GM23248 (cell line): Measurements from ENCODE around the gene FARP1. TPM values are rescaled to one million over a fixed set of nuclear protein-coding genes. Genes with fewer than 3 reads are reported as not detected.

Source experiments
- DNase-seq: peaks from one replicate; pipeline ENCODE4 v3.0.0-alpha.2; 2015
- H2AFZ ChIP-seq: fragments of 200-600 bp; sonication (generic); 2 replicates; pipeline ENCODE4 v1.6.1; 2016; ENCODE audit warnings: antibody characterized with exemption
- H3F3A ChIP-seq: fragments of 200-600 bp; sonication (generic); 2 replicates; pipeline ENCODE4 v1.6.1; 2016; ENCODE audit warnings: mild to moderate bottlenecking, antibody characterized with exemption, mixed run types; ENCODE audit not compliant: insufficient read depth
- H3K27ac ChIP-seq: fragments of 200-600 bp; sonication (generic); 2 replicates; pipeline ENCODE4 v1.5.1; 2016; ENCODE audit warnings: mild to moderate bottlenecking
- H3K27me3 ChIP-seq: fragments of 200-600 bp; sonication (generic); replicated peaks from 2 replicates; pipeline ENCODE4 v1.6.1; 2016; ENCODE audit warnings: mild to moderate bottlenecking; ENCODE audit not compliant: insufficient read depth
- H3K36me3 ChIP-seq: fragments of 200-600 bp; sonication (generic); 2 replicates; pipeline ENCODE4 v1.6.1; 2016; ENCODE audit warnings: low read depth, mild to moderate bottlenecking
- H3K4me1 ChIP-seq: fragments of 200-600 bp; sonication (generic); 2 replicates; pipeline ENCODE4 v1.6.1; 2016; ENCODE audit warnings: mild to moderate bottlenecking; ENCODE audit not compliant: insufficient read depth
- H3K4me2 ChIP-seq: fragments of 200-600 bp; sonication (generic); one replicate; pipeline ENCODE4 v1.6.1; 2016; ENCODE audit warnings: mild to moderate bottlenecking; ENCODE audit not compliant: unreplicated experiment
- H3K4me3 ChIP-seq: fragments of 200-600 bp; sonication (generic); 2 replicates; pipeline ENCODE4 v1.5.1; 2016; ENCODE audit warnings: mild to moderate bottlenecking
- H3K79me2 ChIP-seq: fragments of 200-600 bp; sonication (generic); 2 replicates; pipeline ENCODE4 v1.6.1; 2016; ENCODE audit warnings: mild to moderate bottlenecking; ENCODE audit not compliant: insufficient read depth
- H3K9ac ChIP-seq: fragments of 200-600 bp; sonication (generic); 2 replicates; pipeline ENCODE4 v1.6.1; 2016; ENCODE audit warnings: mild to moderate bottlenecking
- H3K9me2 ChIP-seq: fragments of 200-600 bp; sonication (generic); 2 replicates; pipeline ENCODE4 v1.6.1; 2016; ENCODE audit warnings: mixed run types, mild to moderate bottlenecking, moderate library complexity; ENCODE audit not compliant: insufficient read depth
- H3K9me3 ChIP-seq: fragments of 200-600 bp; sonication (generic); one replicate; pipeline ENCODE4 v1.6.1; 2017; ENCODE audit warnings: low read depth
- H4K20me1 ChIP-seq: fragments of 200-600 bp; sonication (generic); 2 replicates; pipeline ENCODE4 v1.6.0; 2016; ENCODE audit not compliant: insufficient read depth
- EZH2 ChIP-seq: fragments of 200-600 bp; sonication (generic); IDR thresholded peaks from 2 replicates; pipeline ENCODE4 v1.6.1; 2018; ENCODE audit warnings: antibody characterized with exemption, mild to moderate bottlenecking; ENCODE audit not compliant: insufficient read depth, poor library complexity, severe bottlenecking
- EZH2phosphoT487 ChIP-seq: fragments of 200-600 bp; sonication (generic); IDR thresholded peaks from 2 replicates; pipeline ENCODE4 v1.6.1; 2018; ENCODE audit warnings: antibody characterized with exemption, moderate library complexity, mild to moderate bottlenecking, low read depth; ENCODE audit not compliant: insufficient read depth
- WGBS, 2 experiments: methylation state at CpG; one replicate each; pipeline ENCODE4 v1.1.6; 2015 to 2017; ENCODE audit warnings: low lambda C conversion rate in 2 of 2, low coverage in 1 of 2; ENCODE audit errors: missing lambda C conversion rate in 2 of 2; 5-methylcytosine and 5-hydroxymethylcytosine counted together
- in situ Hi-C: fragments of 300-500 bp; cut with MboI; formaldehyde crosslinking; loops from 2 replicates; pipeline ENCODE4 v1.15.0; 2020
- polyA plus RNA-seq: library from polyadenylated mRNA; unstranded; fragments of >200 nt; fragmentation: Nextera tagmentation; extraction: Ambion mirVana; gene quantifications from 2 replicates; pipeline ENCODE4 v1.2.1, GENCODE V29; 2016
- total RNA-seq: library from RNA; depleted of rRNA; stranded (reverse); fragments of >200 nt; shearing (Covaris generic); gene quantifications from 2 replicates; pipeline ENCODE4 v1.2.3, GENCODE V29; 2014; rRNA removed

The FARP1 gene, protein sequence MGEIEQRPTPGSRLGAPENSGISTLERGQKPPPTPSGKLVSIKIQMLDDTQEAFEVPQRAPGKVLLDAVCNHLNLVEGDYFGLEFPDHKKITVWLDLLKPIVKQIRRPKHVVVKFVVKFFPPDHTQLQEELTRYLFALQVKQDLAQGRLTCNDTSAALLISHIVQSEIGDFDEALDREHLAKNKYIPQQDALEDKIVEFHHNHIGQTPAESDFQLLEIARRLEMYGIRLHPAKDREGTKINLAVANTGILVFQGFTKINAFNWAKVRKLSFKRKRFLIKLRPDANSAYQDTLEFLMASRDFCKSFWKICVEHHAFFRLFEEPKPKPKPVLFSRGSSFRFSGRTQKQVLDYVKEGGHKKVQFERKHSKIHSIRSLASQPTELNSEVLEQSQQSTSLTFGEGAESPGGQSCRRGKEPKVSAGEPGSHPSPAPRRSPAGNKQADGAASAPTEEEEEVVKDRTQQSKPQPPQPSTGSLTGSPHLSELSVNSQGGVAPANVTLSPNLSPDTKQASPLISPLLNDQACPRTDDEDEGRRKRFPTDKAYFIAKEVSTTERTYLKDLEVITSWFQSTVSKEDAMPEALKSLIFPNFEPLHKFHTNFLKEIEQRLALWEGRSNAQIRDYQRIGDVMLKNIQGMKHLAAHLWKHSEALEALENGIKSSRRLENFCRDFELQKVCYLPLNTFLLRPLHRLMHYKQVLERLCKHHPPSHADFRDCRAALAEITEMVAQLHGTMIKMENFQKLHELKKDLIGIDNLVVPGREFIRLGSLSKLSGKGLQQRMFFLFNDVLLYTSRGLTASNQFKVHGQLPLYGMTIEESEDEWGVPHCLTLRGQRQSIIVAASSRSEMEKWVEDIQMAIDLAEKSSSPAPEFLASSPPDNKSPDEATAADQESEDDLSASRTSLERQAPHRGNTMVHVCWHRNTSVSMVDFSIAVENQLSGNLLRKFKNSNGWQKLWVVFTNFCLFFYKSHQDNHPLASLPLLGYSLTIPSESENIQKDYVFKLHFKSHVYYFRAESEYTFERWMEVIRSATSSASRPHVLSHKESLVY
- total RNA-seq (43.3 and 56.6 TPM in 2 replicates), polyA plus RNA-seq (53.7 and 55.9 TPM in 2 replicates)

DNA sequence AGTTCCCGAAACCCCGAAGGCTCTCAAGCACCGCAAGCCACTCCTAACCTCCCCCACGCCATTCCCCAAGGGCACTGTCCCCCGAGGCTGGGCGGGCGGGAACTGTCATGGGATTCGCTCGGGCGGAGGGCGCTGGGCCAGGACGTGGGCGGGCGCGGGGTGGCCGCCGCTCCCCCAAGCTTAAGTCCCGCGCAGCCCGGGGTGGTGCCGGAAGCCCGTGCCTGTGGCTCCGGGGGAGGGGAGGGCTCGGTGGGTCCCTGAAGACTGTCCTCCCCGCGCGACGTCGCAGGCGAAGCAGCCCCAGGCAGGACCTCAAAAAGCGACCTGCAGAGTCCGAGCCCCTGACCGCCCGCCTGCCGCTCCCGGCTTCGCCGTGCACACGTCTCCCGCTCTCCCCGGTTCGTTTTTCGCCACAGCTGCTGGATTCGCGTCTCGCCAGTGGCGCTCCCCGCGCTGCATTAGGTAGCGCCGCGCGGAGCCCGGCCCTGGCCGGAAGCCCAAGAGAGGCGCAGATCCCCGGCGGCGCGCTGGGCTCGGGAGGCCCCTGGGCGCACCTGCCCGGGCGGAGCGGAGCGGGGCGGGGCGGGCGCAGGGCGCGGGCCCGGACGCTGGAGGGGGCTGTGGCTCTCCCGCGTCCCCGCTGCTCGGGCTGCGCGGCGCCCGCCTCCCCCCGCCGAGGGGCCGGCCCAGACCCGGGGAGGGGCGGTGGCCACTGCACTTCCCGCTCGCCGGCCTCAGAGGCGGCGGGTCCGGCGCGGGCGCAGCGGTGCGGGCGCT lies at the start of gene FARP1:
FARP1 (plus strand) TSS at position 715 of the 777 bp plus-strand sequence. CDS start 70,149 bp downstream, outside the sequence.
- in situ Hi-C loops: no loop called here
- peak within 1 kb of the TSS; percentile 98 for H3K4me3 ChIP-seq
- no peaks in the 10 kb centered on the region for H3K9me2 ChIP-seq
- H3K36me3 ChIP-seq: no peaks in the 10 kb centered on the region
- peak within 1 kb of the TSS; percentile 98 for H3K4me2 ChIP-seq
- no peaks in the 10 kb centered on the region for H3K27me3 ChIP-seq
- peaks cover 21% of the 10 kb centered on the region for H3F3A ChIP-seq
- TF ChIP-seq EZH2phosphoT487 (no peak), EZH2 (no peak)
- H3K9ac ChIP-seq: peak within 1 kb of the TSS; percentile 94
- peaks cover 15% of the 10 kb centered on the region for H3K4me1 ChIP-seq
- 5 to 8% methylated on average over 53 to 79 of the region's 98 CpGs for WGBS, 2 experiments
- H3K79me2 ChIP-seq: peaks cover 37% of the 10 kb centered on the region
- peaks cover 6% of the 10 kb centered on the region; the same call in 1 of the 2 replicates for H4K20me1 ChIP-seq
- peak; percentile 88 for DNase-seq
- peak within 1 kb of the TSS; percentile 80 for H2AFZ ChIP-seq
- peak within 1 kb of the TSS; percentile 53 for H3K27ac ChIP-seq
- no peaks in the 10 kb centered on the region for H3K9me3 ChIP-seq

DNA sequence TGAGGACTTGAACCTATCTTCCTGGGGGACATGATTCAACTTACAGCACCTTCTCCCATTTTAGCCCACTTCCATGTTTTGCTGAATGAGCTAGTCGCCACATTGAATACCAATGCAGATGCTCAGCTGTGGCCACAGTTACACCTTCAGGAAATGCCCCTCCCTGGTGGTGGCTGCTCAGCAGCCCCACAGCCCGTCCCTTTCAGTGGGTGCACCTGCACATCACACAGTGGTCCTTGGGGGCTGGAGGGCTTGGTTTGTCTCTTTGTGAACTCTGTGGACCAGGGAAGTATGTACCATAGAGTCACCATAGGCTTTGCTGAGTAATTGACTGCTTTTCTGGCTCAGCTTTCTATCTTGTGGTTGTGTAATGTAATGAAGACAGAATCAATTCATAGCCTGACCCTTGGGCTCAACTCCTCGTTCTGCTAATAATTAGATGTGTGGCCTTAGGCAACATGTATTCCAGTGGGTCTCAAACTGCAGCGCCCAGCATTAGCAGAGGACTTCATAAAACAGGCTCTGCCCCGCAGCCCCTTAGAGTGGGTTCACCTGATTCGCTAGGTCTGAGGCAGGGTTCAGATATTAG lies 48.1 kb upstream of the FARP1 start:
- DNase-seq: peak; percentile 24

DNA sequence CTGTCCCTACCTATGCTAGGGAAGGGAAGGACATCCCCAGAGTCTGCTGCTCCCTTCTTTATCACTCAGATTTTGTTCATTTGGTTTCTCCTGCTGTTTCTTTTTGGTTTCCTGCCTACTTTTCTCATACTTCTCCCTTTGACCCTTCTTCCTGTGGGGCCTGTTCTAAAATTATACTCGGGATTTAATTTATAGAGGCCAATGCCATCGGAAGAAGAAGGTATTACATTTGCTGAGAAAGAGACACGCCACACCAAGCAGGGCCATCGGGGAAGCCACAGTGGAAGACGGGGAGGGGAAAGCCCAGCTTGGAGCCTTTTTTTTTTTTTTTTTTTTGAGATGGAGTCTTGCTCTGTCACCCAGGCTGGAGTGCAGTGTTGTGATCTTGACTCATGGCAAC lies 46.8 kb upstream of the FARP1 start:
- Histone ChIP-seq H3K27me3 (no peaks in the 10 kb centered on the region), H3K79me2 (no peaks in the 10 kb centered on the region), H3K4me1 (peaks cover 10% of the 10 kb centered on the region), H3K9me2 (no peaks in the 10 kb centered on the region), H3K36me3 (no peaks in the 10 kb centered on the region), H2AFZ (no peak overlapping the region), H3K9me3 (no peaks in the 10 kb centered on the region), H3K4me3 (no peak overlapping the region), H3F3A (no peaks in the 10 kb centered on the region), H3K4me2 (no peak overlapping the region), H3K27ac (no peak overlapping the region), H3K9ac (no peak overlapping the region), H4K20me1 (no peaks in the 10 kb centered on the region)
- WGBS, 2 experiments: 51 to 63% methylated on average over 5 of the region's 5 CpGs
- TF ChIP-seq EZH2phosphoT487 (no peak), EZH2 (no peak)
- DNase-seq: no peak
- in situ Hi-C loops: no loop called here

More for the DNA sequence above, 48.1 kb upstream of the FARP1 start:
- H3K9me3 ChIP-seq: no peaks in the 10 kb centered on the region
- H3K4me1 ChIP-seq: peaks cover 13% of the 10 kb centered on the region
- no peaks in the 10 kb centered on the region for H3K9me2 ChIP-seq
- WGBS, 2 experiments: 92 to 93% methylated on average over 6 of the region's 6 CpGs
- no peak overlapping the region for H3K9ac ChIP-seq
- H3K27ac ChIP-seq: no peak overlapping the region
- H3K36me3 ChIP-seq: no peaks in the 10 kb centered on the region
- H4K20me1 ChIP-seq: no peaks in the 10 kb centered on the region
- no peaks in the 10 kb centered on the region for H3K27me3 ChIP-seq
- H3F3A ChIP-seq: no peaks in the 10 kb centered on the region
- H3K79me2 ChIP-seq: no peaks in the 10 kb centered on the region
- no peak overlapping the region for H3K4me2 ChIP-seq
- no peak for TF ChIP-seq EZH2
- no peak overlapping the region for H3K4me3 ChIP-seq
- H2AFZ ChIP-seq: no peak overlapping the region
- in situ Hi-C loops: no loop called here
